NCI-H146 (cell line): Measurements from ENCODE around the gene ARAP1.

Experiments
- DNase-seq: peaks from one replicate; lab custom pipeline; 2025; lab: John Stamatoyannopoulos, UW

Gene ARAP1

GRCh38 chr11:72641522-72642042 is 110.6 kb downstream of the ARAP1 start:
- no peak for DNase-seq

GRCh38 chr11:72639502-72640375 is 112.5 kb downstream of the ARAP1 start:
- DNase-seq = no peak

- peak; percentile 78 for DNase-seq
Measured at GRCh38 chr11:72637926-72638325, 114.3 kb downstream of the ARAP1 start.

- peak; percentile 9 for DNase-seq
Measured at GRCh38 chr11:72637198-72637597, 115.0 kb downstream of the ARAP1 start.

- no peak for DNase-seq
Measured at GRCh38 chr11:72636376-72636775, 115.8 kb downstream of the ARAP1 start.

GRCh38 chr11:72635933-72636332 is 116.3 kb downstream of the ARAP1 start:
- DNase-seq = no peak

GRCh38 chr11:72635309-72635915 is 116.8 kb downstream of the ARAP1 start:
- DNase-seq = no peak
